HG03025 (cell line): ENCODE measurements around the gene EML4.
A peak's percentile ranks its signal among the peaks of the same experiment; 100 is the strongest.

ENCODE experiments used
- ATAC-seq: cut with Tn5 transposase; IDR thresholded peaks from one replicate; pipeline ENCODE4 v1.9.1; 2021; ENCODE audit warnings: mild to moderate bottlenecking, moderate library complexity; ENCODE audit not compliant: unreplicated experiment, low FRiP score

The EML4 gene

DNA sequence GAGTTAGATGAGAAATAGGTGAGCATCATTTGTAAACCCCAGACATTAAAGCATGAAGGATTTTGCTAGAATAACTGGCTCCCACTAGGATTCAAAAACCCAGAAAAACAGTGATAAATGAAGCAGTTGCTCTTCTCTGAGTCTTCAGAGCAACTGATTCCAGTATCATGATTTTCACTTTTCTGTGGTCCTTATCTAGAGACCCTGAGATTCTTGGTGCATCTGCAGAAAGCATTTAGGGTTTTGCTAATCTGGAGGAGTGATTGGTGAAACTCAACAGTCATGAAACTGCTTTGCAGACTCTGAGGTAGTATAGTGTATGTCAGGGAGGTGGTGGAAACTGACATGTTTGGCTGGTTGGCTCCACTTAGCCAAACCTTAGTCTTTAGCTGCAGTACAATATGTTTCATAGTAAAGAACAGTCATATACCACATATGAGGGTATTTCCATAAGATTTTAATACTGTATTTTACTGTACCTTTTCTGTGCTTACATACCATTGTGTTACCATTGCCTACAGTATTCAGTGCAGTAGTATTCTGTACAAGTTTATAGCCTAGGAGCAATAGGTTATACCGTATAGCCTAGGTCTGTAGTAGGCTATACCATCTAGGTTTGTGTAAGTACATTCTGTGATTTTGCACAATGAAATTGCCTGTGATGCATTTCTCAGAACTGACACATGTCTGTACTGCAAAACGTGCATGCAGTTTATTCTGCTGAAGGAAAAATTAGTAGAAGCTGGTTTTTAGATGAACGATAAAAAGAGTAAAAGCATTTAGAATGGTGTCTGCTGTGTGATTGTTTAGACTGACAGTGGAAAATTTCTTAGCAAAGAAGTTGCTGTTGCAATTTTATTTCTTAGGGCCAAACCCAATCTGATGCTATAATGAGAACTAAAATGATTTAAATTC lies 23.8 kb downstream of the EML4 start:
- ATAC-seq, result peak; percentile 85

DNA sequence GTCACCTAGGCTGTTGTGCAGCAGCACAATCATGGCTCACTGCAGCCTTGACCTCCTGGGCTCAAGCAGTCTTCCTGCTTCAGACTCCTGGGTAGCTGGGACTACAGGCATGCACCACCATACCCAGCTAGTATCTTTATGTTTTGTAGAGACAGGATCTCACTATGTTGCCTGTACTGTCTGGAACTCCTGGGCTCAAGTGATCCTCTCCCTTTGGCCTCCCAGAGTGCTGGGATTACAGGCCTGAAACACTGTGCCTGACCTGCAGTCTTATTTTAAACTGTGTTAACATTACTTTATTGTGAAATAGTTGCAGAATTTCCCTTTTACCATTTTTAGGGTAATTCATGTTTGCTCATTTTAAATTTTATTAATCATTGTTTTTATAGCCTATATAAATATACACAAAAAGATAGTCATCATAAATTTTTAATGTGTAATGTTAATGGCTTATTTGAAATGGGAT lies 24.6 kb downstream of the EML4 start:
- ATAC-seq, result no peak

DNA sequence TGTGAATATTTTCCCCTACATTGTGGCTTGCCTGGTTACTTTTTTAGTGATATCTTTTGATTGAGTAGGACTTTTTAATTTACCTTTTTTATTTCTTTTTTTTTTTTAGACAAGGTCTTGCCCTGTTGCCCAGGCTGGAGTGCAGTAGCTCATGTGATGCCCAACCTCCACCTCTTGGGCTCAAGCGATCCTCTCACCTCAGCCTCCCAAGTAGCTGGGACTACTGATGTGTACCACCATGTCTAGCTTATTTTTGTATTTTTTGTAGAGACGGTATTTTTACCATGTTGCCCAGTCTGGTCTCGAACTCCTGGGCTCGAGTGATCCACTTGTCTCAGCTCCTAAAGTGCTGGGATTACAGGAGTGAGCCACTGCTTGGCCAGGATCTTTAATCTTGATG lies 25.3 kb downstream of the EML4 start:
- ATAC-seq, result no peak

DNA sequence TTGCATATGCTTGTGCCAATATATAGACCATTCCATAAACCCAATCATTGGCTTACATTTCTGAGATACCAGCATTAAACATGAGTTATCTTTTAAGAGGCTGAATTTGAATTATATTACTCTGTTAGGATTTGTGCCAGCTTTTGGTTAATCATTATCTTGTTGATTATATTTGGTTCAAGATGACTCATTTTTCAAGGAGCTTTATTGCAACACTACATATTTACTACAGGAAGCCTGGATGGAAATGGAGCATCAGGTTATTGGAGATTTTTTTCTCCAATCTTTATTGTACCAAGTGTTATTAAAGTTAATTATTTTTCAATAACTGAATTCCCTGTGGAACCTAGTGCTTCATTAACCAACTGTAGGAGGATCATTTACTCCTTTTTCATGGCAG lies 26.4 kb downstream of the EML4 start:
- no peak for ATAC-seq

DNA sequence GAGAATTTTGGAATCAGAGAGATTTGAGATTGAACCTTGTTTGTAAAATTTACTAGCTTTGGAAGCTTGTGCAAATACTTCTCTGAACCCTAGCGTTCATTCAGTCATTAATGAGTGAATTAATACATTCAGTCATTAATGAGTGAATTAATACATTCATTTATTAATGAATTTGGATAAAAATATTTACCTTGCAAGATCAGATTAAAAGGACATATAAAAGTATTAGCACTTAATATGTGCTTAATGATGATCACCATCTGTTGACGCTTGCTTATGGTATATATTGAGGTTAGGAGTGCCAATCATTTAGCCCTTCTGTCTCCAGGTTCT lies 26.9 kb downstream of the EML4 start:
- no peak for ATAC-seq

DNA sequence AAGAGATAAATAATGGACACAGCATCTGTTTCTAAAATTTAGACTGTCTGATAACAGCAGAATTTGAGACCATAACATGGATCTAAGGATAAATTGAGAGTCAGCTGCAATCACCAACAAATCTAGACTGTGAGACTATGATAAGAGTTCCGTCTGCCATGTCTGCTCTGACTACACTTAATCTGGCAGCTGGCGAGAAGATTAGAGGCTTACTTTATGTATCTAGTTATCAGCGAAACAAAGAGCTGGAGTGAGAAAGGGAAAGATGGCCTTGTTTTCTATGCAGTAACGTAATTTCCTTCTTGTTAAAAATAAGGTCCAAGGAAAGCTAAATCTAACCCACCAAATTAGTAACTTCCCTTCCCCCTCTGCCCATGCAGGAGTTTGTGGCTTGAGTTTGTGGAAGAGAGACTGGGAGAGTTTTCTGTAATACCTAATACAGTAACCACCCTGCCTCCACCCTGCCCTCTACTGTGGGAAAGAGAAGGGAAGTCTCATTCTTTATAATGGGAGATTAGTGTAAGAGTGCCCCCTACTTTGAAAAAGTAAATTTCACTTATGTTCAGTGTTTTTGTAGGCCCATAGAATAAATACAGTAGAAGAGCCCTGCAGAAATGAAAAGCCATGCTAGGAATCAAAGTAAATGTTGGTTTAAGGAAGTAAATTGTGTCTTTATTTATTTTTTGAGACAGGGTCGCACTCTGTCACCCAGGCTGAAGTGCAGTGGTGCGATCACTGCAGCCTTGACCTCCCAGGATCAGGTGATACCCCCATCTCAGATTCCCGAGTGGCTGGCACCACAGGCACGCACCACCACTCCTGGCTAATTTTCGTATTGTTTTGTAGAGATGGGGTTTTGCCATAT lies 27.5 kb downstream of the EML4 start:
- ATAC-seq, result no peak

DNA sequence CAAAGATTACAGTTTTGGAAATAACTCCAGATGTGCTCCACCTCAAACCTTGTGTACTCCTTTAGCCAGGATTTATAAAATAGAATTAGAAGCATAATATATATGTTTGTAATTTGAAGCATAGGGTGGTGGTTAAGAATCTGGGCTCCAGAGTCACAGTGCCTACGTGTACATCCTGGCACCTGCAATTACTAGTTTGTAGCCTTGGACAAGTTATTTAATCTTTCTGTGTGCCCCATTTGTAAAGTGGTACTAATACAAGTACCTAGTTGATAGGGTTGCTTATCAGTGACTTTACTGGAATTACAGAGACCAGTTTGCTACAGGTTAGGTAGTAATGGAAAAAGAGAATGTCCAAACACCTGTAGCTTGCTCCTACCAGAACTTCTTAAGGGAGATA lies 28.6 kb downstream of the EML4 start:
- no peak for ATAC-seq

DNA sequence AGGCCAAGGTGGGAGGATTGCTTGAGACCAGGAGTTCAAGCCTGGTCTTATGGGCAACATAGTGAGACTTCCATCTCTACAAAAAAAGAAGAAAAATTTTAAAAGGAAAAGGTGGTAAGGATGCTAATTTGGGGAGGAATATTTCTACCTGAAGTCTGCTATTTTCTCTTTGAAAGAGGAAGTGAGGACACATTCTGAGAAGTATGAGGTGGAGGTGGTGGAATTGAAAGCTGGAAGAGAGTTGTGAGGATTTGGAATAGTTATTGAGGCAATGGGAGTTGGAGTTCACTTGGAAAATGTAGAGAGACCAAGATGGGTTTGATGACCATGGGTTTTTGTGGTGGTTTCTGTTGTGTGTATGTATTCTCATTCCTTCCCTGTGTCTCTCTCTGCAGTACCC lies 29.3 kb downstream of the EML4 start:
- ATAC-seq, result no peak

DNA sequence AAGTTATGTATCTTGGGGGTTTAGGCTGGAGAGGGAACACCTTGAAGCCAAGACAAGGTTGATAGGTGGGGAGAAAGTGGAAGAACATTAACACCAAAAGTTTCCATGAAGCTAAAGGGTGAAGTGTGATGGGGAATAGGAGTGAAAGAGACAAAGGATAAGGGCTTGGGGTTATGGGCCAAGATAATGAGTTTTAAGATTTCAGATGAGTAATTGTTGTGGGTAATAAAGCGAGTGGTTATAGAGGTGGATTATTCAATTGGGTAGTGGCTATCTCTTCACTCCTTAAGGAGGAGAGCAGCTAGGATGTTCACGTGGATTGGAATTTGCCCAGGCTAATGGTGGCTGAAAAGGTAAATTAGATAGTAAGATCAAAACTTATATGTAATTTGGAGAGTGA lies 29.8 kb downstream of the EML4 start:
- no peak for ATAC-seq

DNA sequence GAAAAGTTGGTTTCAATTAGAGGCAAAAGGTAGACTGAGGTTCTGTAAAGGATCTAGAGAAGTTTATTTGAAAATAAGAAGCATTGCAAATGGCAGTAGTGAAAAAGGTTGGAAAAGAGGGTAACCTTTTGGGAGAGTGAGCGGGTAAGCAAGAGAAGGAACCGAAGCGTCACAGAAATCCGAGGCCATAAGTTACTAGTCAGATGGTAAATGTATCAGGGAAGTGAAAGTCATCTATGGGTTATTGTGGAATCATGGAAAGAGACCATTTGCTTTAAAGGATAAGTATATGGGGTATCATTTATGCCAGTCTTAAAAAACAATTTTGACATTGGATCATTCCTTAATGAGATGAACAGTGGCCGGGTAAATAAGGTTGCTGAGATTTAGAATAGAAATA lies 30.5 kb downstream of the EML4 start:
- ATAC-seq, result no peak

DNA sequence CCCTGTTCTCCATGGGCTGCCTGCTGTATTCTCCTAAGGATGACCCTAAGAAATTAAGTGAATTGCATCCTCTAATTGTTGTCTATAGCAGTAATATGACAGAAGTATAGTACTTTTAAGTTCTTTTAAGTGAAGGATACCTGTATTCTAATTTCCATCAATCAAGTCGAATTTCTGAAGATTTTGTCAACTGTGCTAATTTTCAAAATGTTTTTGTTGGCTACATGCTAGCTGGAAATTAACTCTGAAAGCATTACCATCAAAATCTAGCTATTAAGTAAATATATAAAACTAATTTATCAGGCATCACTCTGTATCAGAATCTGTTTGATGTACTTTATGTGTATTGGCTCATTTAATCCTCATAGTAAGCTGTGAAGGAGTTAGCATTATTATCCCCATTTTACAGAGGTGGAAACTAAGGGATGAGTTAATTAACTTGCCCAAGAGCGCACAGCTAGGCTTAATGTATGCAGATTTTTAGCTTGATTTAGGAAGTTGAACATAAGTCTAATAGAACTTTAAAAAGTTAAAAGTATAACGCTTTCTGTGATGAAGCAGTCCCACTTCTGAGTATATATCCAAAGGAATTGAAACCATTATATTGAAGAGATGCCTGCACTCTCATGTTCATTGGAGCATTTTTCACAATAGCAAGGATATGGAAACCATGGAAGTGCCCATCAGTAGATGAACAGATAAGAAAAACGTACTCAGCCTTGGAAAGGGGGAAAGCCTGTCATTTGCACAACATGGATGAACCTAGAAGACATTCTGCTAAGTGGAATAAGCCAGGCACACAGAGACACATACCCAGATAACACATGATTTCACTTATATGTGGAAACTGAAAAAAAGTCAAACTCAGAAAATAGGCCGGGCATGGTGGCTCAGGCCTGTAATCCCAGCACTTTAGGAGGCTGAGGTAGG lies 32.0 kb downstream of the EML4 start:
- ATAC-seq, result no peak

DNA sequence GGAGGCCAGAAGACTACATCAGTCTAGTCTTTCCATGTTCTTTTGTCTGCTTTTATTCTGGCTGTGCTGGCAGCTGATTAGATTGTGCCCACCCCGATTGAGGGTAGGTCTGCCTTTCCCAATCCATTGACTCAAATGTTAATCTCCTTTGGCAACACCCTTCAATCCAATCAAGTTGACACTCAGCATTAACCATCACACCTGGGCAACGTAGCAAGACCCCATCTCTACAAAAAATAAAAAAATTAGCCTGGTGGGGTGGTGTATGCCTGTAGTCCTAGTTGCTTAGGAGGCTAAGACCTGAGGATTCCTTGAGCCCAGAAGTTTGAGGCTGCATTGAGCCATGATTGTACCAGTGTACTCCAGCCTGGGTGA lies 33.5 kb downstream of the EML4 start:
- ATAC-seq, result no peak

DNA sequence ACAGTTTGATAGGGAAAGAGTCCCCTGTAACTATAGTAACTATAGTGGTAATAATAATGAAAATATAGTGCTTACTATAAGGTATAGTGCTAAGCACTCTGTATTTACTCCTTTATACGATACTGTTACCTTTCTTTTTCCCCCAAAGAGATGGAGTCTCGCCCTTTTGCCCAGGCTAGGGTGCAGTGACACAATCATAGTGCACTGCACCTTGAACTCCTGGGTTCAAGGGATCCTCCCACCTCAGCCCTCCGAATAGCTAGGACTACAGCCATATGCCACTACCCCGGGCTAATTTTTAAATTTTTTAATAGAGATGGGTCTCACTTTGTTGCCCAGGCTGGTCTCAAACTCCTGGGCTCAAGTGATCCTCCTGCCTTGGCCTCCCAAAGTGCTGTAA lies 34.6 kb downstream of the EML4 start:
- no peak for ATAC-seq

DNA sequence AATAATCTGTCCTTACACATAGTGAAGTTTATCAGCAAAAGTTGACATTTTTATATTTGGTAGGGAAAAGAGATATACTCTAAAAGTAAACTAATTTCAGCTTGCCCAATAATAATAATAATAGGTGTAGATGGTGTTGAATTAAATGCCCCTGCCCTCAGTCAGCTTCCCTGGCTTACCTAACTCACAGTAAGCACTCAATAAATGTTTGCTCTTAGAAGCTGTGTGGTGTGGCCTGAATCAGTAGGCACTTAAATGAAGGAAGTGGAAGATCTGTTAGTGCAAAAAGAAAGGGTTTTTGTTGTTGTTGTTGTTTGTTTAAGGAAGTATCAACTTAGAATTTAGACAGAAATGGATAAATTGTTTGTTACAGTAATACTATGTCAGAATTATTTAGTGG lies 36.2 kb downstream of the EML4 start:
- ATAC-seq, result no peak

DNA sequence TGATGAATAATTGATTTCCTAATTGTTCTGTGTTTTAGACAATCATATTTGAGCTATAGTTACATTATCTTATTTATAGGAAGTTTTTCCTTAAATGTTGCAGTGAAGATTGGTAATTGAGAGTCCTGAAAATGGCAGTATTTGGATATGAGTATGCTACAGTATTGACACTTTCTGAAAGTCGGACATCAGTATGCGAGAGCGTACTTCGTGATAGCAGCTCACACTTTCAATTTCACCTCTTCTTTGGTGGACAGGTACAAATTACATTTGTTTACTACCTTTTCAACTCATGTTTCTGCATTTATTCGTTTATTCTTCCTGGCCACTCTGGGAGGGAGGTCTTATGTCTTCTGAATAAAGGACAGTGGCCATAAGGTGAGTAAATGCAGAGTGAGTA lies 38.7 kb downstream of the EML4 start:
- ATAC-seq, result no peak

DNA sequence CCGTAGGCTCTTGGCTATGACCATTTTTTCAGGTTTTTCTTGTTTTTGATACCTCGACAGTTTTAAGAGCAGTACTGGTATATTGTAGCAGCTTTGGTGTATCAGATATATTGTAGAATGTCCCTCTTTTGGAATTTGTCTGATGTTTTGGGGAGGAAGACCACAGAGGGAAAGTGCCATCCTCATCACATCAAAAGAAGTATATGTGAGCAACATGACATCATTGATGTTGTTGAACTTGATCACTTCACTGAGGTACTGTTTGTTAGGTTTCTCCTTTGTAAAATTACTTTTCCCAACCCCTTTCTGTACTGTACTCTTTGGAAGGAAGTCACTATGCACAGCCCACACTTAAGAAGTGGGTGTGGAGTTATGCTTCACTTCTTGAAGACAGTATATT lies 41.0 kb downstream of the EML4 start:
- ATAC-seq, result no peak

DNA sequence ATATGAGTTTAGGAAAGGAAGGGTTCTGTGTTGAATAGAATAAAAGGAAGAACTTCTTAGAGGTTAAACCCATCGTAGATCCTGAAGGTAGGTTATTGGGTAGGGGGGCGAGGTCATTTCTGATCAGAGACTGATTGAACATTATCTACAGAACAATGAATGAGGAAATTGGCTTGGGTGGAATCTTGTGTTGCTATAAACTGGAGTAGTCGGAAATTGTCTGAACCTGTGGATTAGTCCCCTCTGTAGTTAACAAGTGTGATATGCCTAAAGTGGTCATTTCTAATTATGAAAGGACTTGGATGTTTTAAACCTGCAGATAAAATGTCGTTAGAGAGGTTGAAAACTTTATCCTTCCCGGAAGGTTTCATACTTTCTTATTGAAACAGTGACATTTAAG lies 42.1 kb downstream of the EML4 start:
- ATAC-seq, result no peak

DNA sequence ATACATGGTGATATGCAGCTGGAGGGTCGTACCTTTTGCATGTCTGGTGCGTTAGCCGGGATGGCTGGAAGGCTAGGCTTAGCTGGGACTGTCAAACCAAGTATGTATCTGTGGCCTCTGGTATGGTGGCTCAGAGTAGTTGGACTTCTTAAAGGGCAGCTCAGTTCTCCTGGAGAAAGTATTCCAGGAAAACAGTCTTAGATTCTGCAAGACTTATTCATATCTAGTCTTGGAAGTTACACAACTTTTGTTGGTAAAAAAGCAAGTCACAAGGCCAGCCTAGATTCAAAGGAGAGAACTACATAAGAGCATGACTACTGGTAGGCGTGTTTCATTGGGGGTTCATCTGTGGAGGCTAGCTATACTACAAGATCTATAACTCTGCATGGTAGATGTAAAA lies 45.5 kb downstream of the EML4 start:
- no peak for ATAC-seq

DNA sequence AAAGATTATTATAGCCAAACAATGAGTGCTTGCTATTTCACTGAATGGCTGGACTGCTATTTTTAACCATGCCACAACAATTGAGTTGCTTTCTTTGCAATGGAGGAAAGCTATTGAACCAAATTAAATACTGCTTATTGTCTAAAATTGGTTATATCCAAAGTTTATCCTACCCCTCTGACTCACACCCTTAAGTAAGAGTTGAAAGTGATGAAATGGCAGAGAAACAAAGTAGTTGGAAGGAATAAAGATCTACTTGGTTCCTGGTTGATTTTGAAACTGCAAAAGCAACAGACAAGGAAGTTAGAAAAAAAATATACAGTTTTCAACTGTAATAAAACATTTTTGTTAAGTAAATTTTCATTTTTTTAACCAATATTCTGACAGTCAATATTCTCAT lies 47.5 kb downstream of the EML4 start:
- no peak for ATAC-seq

DNA sequence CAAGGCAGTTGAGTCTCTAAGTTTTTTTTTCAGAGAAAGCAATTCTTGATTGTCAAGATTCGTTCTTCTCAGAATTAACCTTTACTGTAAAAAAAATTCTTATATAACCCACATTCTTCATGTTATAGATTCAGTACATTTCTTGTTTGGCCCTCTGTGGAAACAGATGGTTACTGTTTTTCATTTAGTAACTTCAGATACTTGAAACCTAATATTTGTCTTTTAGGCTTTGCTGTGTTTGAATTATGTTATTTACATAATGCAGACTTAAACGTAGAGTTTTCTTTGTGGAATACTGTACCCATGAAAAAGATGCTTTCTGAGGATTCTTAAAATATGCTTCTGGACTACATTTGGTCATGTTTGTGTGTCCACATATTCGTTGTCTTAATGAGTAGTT lies 48.2 kb downstream of the EML4 start:
- ATAC-seq, result no peak

DNA sequence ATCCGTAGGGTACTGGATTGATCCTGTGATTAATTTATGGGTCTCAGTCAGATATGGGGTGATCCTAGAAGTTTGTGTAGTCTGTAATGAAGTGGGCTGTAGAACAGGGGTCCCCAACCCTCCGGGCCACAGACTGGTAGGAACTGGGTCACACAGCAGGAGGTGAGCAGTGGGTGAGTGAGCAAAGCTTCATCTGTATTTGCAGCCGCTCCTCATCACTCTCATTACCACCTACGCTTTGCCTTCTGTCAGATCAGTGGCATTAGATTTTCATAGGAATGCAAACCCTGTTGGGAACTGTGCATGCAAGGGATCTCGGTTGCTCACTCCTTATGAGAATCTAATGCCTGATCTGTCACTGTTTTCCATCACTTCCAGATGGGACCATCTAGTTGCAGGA lies 48.8 kb downstream of the EML4 start:
- no peak for ATAC-seq
